OCI-LY3 (cell line): Measurements from ENCODE around the gene LILRA1.
"Not testable (repeated sequence)": the region's sequence is repeated elsewhere in the genome, so short reads cannot be mapped to it uniquely, and the experiment has no call there.

Experiments used
- H2AFZ ChIP-seq: fragments of 200-600, 300-600 bp; shearing (Covaris generic); 2 replicates; pipeline ENCODE4 v1.6.0; 2014; ENCODE audit warnings: antibody characterized with exemption, low read depth, low read length
- H3K27ac ChIP-seq: fragments of 200-600, 300-600 bp; sonication (generic); 2 replicates; pipeline ENCODE4 v1.5.1; 2014; ENCODE audit warnings: mild to moderate bottlenecking, low read length, moderate library complexity, mixed read lengths
- H3K27me3 ChIP-seq: fragments of 200-600, 300-600 bp; sonication (generic); 2 replicates; pipeline ENCODE4 v1.6.1; 2014; ENCODE audit warnings: low read depth, low read length, mixed read lengths
- H3K36me3 ChIP-seq: fragments of 200-600, 300-600 bp; sonication (generic); replicated peaks from 2 replicates; pipeline ENCODE3; 2014; ENCODE audit warnings: low read depth, low read length, mixed read lengths
- H3K4me1 ChIP-seq: fragments of 300-600, 200-600 bp; sonication (generic); 2 replicates; pipeline ENCODE4 v1.6.1; 2014; ENCODE audit warnings: low read length, mixed read lengths
- H3K4me2 ChIP-seq: fragments of 200-600, 300-600 bp; sonication (generic); 2 replicates; pipeline ENCODE4 v1.6.1; 2014; ENCODE audit warnings: low read length, mixed read lengths
- H3K4me3 ChIP-seq: fragments of 300-600, 200-600 bp; sonication (generic); 2 replicates; pipeline ENCODE4 v1.5.1; 2014; ENCODE audit warnings: antibody characterized with exemption, mild to moderate bottlenecking, low read length, moderate library complexity
- H3K79me2 ChIP-seq: fragments of 300-600, 200-600 bp; shearing (Covaris generic); 2 replicates; pipeline ENCODE4 v1.6.1; 2014; ENCODE audit warnings: mild to moderate bottlenecking, low read length, mixed read lengths
- H3K9ac ChIP-seq: fragments of 300-600, 200-600 bp; shearing (Covaris generic); 2 replicates; pipeline ENCODE4 v1.6.0; 2014; ENCODE audit warnings: mild to moderate bottlenecking, low read length, moderate library complexity
- H3K9me3 ChIP-seq: fragments of 200-600, 300-600 bp; shearing (Covaris generic); 2 replicates; pipeline ENCODE4 v1.6.1; 2014; ENCODE audit warnings: low read length, mixed read lengths; ENCODE audit not compliant: insufficient read depth
- H4K20me1 ChIP-seq: fragments of 200-600, 300-600 bp; sonication (generic); 2 replicates; pipeline ENCODE4 v1.6.1; 2016; ENCODE audit warnings: low read length, mixed read lengths; ENCODE audit not compliant: insufficient read depth
- EZH2phosphoT487 ChIP-seq: fragments of 200-600 bp; shearing (Covaris generic); IDR thresholded peaks from 2 replicates; pipeline ENCODE4 v1.6.1; 2018; ENCODE audit warnings: antibody characterized with exemption, mixed run types, low read depth
- TF ChIP-seq, protein P1 (sequence below): fragments of 200-600, 300-600 bp; sonication (generic); IDR thresholded peaks from 2 replicates; pipeline ENCODE4 v1.5.1; 2014; ENCODE audit warnings: antibody characterized with exemption, low read length, low read depth

Gene LILRA1

DNA sequence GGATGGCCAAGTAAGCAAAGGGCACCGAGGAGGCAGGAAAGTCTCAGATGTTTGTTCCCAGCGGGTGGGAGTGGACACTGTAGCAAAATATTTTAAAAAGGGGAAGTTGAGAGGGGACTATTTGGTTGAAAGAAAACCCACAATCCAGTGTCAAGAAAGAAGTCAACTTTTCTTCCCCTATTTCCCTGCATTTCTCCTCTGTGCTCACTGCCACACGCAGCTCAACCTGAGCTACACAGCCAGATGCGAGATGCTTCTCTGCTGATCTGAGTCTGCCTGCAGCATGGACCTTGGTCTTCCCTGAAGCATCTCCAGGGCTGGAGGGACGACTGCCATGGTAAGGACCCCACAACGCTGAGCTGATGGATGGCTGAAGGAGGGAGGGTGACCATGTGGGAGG lies at the start of gene LILRA1:
Gene LILRA1 (plus strand): TSS at position 188 of the 400 bp plus-strand sequence. CDS start 613 bp downstream, outside the sequence.
- Histone ChIP-seq H2AFZ (peak within 1 kb of the TSS; percentile 47; the same call in 1 of the 2 replicates), H3K4me3 (peak within 1 kb of the TSS; percentile 49; the same call in 1 of the 2 replicates), H3K4me1 (peaks cover 17% of the 10 kb centered on the region), H3K27me3 (peaks cover 51% of the 10 kb centered on the region), H3K4me2 (peak within 1 kb of the TSS; percentile 57)
- not testable (repeated sequence) for H3K79me2 ChIP-seq, H3K9me3 ChIP-seq, H3K9ac ChIP-seq, H3K27ac ChIP-seq, H3K36me3 ChIP-seq, H4K20me1 ChIP-seq

DNA sequence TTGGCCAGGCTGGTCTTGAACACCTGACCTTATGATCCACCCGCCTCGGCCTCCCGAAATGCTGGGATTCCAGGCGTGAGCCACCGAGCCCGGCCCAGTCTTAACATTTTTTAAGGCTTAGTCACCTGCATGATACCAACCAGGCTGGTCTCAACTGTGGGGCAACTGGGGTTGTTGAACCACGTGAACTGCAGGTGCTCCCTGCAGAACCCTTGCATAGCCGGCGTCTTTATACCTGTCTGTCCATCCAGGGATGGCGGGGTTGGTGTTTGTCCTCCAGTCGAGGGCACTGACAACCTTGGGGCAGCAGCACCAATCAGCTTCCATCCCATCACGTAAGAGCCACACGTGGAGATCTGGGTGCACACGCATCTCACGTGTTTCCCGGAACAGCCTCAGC lies 44.6 kb upstream of the LILRA1 start:
- Histone ChIP-seq H3K4me1 (no peaks in the 10 kb centered on the region), H3K27ac (no peak overlapping the region), H4K20me1 (no peaks in the 10 kb centered on the region), H3K79me2 (no peaks in the 10 kb centered on the region), H3K4me3 (no peak overlapping the region), H3K4me2 (no peak overlapping the region), H3K9me3 (no peaks in the 10 kb centered on the region), H2AFZ (no peak overlapping the region), H3K27me3 (peaks cover 13% of the 10 kb centered on the region; the same call in 1 of the 2 replicates), H3K36me3 (no peaks in the 10 kb centered on the region), H3K9ac (no peak overlapping the region)
- TF ChIP-seq EZH2phosphoT487, result no peak
- TF ChIP-seq, protein P1, sequence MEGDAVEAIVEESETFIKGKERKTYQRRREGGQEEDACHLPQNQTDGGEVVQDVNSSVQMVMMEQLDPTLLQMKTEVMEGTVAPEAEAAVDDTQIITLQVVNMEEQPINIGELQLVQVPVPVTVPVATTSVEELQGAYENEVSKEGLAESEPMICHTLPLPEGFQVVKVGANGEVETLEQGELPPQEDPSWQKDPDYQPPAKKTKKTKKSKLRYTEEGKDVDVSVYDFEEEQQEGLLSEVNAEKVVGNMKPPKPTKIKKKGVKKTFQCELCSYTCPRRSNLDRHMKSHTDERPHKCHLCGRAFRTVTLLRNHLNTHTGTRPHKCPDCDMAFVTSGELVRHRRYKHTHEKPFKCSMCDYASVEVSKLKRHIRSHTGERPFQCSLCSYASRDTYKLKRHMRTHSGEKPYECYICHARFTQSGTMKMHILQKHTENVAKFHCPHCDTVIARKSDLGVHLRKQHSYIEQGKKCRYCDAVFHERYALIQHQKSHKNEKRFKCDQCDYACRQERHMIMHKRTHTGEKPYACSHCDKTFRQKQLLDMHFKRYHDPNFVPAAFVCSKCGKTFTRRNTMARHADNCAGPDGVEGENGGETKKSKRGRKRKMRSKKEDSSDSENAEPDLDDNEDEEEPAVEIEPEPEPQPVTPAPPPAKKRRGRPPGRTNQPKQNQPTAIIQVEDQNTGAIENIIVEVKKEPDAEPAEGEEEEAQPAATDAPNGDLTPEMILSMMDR, result no peak

DNA sequence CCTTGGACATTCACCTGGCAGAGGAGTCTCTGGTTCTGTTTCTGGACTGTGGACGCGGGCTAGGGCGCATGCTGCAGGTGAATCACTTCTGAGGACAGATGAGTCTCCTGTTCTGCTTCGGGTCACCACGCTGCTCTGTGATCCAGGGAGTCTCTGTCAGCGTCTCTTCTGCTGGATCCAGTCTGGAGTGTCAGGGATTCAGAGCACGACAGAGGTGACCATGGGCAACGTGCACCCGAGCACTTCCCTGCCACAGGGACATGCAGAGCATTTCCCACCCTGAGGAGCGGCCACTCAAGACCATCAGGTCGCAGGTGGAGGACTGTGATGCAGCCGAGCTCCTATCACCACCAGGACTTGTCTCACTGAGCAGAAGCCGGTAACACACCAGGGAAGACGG lies 44.2 kb upstream of the LILRA1 start:
- Histone ChIP-seq H3K4me2 (no peak overlapping the region), H3K9me3 (no peaks in the 10 kb centered on the region)

DNA sequence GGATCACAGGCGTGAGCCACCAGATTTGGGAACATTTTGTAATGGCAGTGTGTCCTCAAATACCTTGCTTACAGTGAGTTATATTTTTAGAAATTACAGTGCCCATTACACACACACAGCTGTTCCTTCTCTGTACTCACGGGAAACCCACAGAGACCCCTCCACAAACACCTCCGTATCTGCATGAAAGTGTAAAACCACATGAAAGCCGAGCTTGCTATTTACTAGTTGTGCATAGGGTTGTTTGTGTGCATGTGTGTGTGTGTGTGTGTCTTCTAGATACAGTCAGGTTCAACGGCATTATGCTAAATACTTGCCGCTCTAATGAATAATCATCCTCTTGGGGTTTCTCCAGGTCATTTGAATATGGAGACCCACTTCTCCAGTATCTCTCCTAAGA lies 42.1 kb upstream of the LILRA1 start:
- Histone ChIP-seq H3K4me2 (no peak overlapping the region), H3K9me3 (no peaks in the 10 kb centered on the region)

More for the DNA sequence above, 44.2 kb upstream of the LILRA1 start:
- TF ChIP-seq, protein P1, result no peak
- TF ChIP-seq EZH2phosphoT487, result no peak
- Histone ChIP-seq H3K36me3 (no peaks in the 10 kb centered on the region), H3K4me1 (no peaks in the 10 kb centered on the region), H3K27ac (no peak overlapping the region), H4K20me1 (no peaks in the 10 kb centered on the region), H3K79me2 (no peaks in the 10 kb centered on the region), H2AFZ (no peak overlapping the region), H3K9ac (no peak overlapping the region), H3K27me3 (peaks cover 13% of the 10 kb centered on the region; the same call in 1 of the 2 replicates), H3K4me3 (no peak overlapping the region)

More for the DNA sequence above, 42.1 kb upstream of the LILRA1 start:
- TF ChIP-seq, protein P1, result no peak
- TF ChIP-seq EZH2phosphoT487, result no peak
- Histone ChIP-seq H3K79me2 (no peaks in the 10 kb centered on the region), H3K27me3 (peaks cover 14% of the 10 kb centered on the region), H4K20me1 (no peaks in the 10 kb centered on the region), H3K4me3 (no peak overlapping the region), H3K4me1 (no peaks in the 10 kb centered on the region), H3K36me3 (no peaks in the 10 kb centered on the region), H3K9ac (no peak overlapping the region), H3K27ac (no peak overlapping the region), H2AFZ (no peak overlapping the region)
